Right lobe of liver (tissue), 6 donors: ENCODE data around the gene MCC. TPM values are rescaled to one million over a fixed set of nuclear protein-coding genes. Genes with fewer than 3 reads are reported as not detected.

Source experiments
- ATAC-seq, 4 donors: fragments of 200-7000 bp; cut with Tn5 transposase; one replicate each; pipeline ENCODE4 v1.9.1; 2020; ENCODE audit warnings: mild to moderate bottlenecking in 4 of 4, moderate library complexity in 4 of 4
- DNase-seq, 3 donors: peaks; one replicate each; pipeline ENCODE4 v3.0.0-alpha.2; 2020
- H3K27ac ChIP-seq, 3 donors: fragments of 200-600 bp; one replicate each; pipeline ENCODE4 v1.8.0; 2022
- H3K27me3 ChIP-seq, 2 donors: fragments of 200-600 bp; one replicate each; pipeline ENCODE4 v1.8.0; 2022
- H3K36me3 ChIP-seq, 4 donors: fragments of 200-600 bp; sonication (generic) in 1 of 4; one replicate each; pipeline versions ENCODE4 v1.5.1 to v1.8.0; 2017 to 2022; ENCODE audit warnings: control low read depth in 1 of 4
- H3K4me1 ChIP-seq, 4 donors: fragments of 200-600 bp; sonication (generic) in 1 of 4; one replicate each; pipeline versions ENCODE4 v1.5.1 to v1.8.0; 2017 to 2022; ENCODE audit warnings: control low read depth in 1 of 4
- H3K4me3 ChIP-seq, 3 donors: fragments of 200-600 bp; one replicate each; pipeline ENCODE4 v1.8.0; 2022
- H3K9me3 ChIP-seq, 4 donors: fragments of 200-600 bp; sonication (generic) in 1 of 4; one replicate each; pipeline versions ENCODE4 v1.5.1 to v1.8.0; 2017 to 2022; ENCODE audit warnings: control low read depth in 1 of 4
- CTCF ChIP-seq, 4 donors: fragments of 200-600 bp in 3 of 4; fragments of 450-650 bp in 1 of 4; IDR thresholded peaks; one replicate each; pipeline versions ENCODE4 v1.5.1 to v1.8.0; 2016 to 2022; ENCODE audit warnings: antibody characterized with exemption in 4 of 4, mild to moderate bottlenecking in 2 of 4
- POLR2A ChIP-seq: fragments of 450-650 bp; IDR thresholded peaks from one replicate; pipeline ENCODE4 v1.6.1; 2017; ENCODE audit warnings: antibody characterized with exemption, mild to moderate bottlenecking
- WGBS: methylation state at CpG from one replicate; pipeline ENCODE4 v1.1.6; 2018; ENCODE audit warnings: low coverage, low lambda C conversion rate; ENCODE audit not compliant: insufficient coverage; ENCODE audit errors: missing lambda C conversion rate; 5-methylcytosine and 5-hydroxymethylcytosine counted together
- intact Hi-C, 2 donors: fragments of 100-400 bp; cut with DNase I; formaldehyde crosslinking; loops; one replicate each; pipeline versions ENCODE4 v1.11.2 to v1.14.1; 2022
- total RNA-seq, 6 experiments: library from RNA; depleted of rRNA in 2 of 6; stranded (reverse); fragments of >200 nt in 2 of 6; fragmentation: NEBNext Ultra II Directional in 3 of 6; extraction: Animal tissue kit (Norgen Biotek cat#: 25700) in 3 of 6; gene quantifications; one replicate each; pipeline versions ENCODE4 v1.1.0 to v1.2.4, GENCODE V29; 2016 to 2023
- donor health status: DM: no; HTN: yes; CAD: no.
- donor health status: DM: no; HTN: no; CAD: no.
- donor health status: DM: no; HTN: no; CAD: no.
- donor health status: DM: no; HTN: yes; CAD: no.
- donor health status: DM: no; HTN: yes; CAD: no.

The MCC gene
- total RNA-seq, 6 experiments from 2014 or later = 23.1 to 35.2 (median 26.1) TPM

- Histone ChIP-seq H3K36me3 (no peaks in the 10 kb centered on the region), H3K27ac (no peak overlapping the region), H3K4me1 (peaks cover 0 to 18% (median 7%) of the 10 kb centered on the region in 4 donors), H3K9me3 (no peaks in the 10 kb centered on the region), H3K27me3 (no peaks in the 10 kb centered on the region), H3K4me3 (no peak overlapping the region)
- intact Hi-C loops = no loop called here
- WGBS = 94% methylated on average over 11 of the region's 11 CpGs
- ATAC-seq (no peak), DNase-seq (no peak)
- TF ChIP-seq POLR2A = no peak
- no peak for TF ChIP-seq CTCF (IDR thresholded peaks at IDR 0.05)
Observed at GRCh38 chr5:113182658-113183344, 305.5 kb downstream of the MCC start.

GRCh38 chr5:113181853-113182490 lies 306.3 kb downstream of the MCC start:
- Histone ChIP-seq H3K9me3 (no peaks in the 10 kb centered on the region), H3K36me3 (no peaks in the 10 kb centered on the region), H3K27ac (no peak overlapping the region), H3K4me1 (peaks cover 0 to 23% (median 9%) of the 10 kb centered on the region in 4 donors), H3K4me3 (no peak overlapping the region), H3K27me3 (no peaks in the 10 kb centered on the region)
- DNase-seq = no peak
- ATAC-seq = no peak
- no peak for TF ChIP-seq POLR2A
- TF ChIP-seq CTCF (IDR thresholded peaks at IDR 0.05) = no peak
- 91% methylated on average over 3 of the region's 3 CpGs for WGBS
- intact Hi-C loops = no loop called here

- no peak overlapping the region for H3K4me3 ChIP-seq
- H3K9me3 ChIP-seq = no peaks in the 10 kb centered on the region
- TF ChIP-seq CTCF (IDR thresholded peaks at IDR 0.05) (no peak), POLR2A (no peak)
- no peak for DNase-seq
- H3K27me3 ChIP-seq = no peaks in the 10 kb centered on the region
- intact Hi-C loops = no loop called here
- 80% methylated on average over 1 of the region's 1 CpG for WGBS
- peaks cover 0 to 24% (median 12%) of the 10 kb centered on the region in 4 donors for H3K4me1 ChIP-seq
- H3K27ac ChIP-seq = no peak overlapping the region
- ATAC-seq = no peak
- H3K36me3 ChIP-seq = no peaks in the 10 kb centered on the region
Observed at GRCh38 chr5:113181409-113181808, 306.8 kb downstream of the MCC start.

- no peak for DNase-seq
- ATAC-seq = no peak
- no peak overlapping the region for H3K27ac ChIP-seq
- H3K27me3 ChIP-seq = no peaks in the 10 kb centered on the region
- H3K4me3 ChIP-seq = no peak overlapping the region
- no peaks in the 10 kb centered on the region for H3K36me3 ChIP-seq
- no peak for TF ChIP-seq POLR2A
- no peak for TF ChIP-seq CTCF (IDR thresholded peaks at IDR 0.05)
- intact Hi-C loops = no loop called here
- peaks cover 0 to 32% (median 13%) of the 10 kb centered on the region in 4 donors for H3K4me1 ChIP-seq
- no peaks in the 10 kb centered on the region for H3K9me3 ChIP-seq
Observed at GRCh38 chr5:113179156-113179555, 309.1 kb downstream of the MCC start.
